ENCODE measurements around the gene ATG4C.
"Not testable (repeated sequence)": the region's sequence is repeated elsewhere in the genome, so short reads cannot be mapped to it uniquely, and the experiment has no call there.

Gene ATG4C

DNA sequence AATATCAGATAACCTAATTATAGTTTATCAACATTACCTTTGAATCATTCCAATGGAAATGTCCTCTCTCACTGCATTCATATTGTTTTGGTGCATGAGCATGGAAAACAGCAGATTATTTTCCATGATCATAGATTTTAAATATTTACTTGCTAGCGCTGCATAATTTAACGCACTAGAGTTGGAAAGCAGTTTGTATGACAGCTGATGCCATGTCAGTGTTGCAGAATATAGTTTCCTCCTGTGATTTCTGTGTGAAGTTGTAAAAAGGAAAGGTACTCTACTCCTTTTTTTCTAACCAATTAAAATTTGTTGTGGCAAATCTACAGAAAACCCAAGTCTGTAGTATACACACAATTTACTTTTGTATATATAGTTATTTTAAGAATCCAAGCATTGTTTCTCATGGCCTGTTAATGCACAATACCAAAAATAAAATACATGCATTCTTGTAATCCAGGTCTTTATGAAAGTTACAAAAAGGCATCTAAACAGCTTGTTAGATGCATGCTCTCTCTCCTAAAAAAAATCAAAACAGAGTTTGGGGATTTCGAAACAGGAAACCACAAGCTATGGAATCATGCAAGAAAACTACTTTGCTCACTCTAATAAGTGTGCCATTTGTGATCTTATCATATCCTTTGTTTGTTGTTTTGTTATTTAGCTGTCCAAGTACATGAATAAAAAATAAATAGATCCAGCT, 1.9 kb upstream of the ATG4C start:
- ChIA-PET POLR2A (no interaction called here), CTCF (no interaction called here)
- DNase-seq (ENCODE audit: extremely low spot score), result no peak
- no peak for TF ChIP-seq NFRKB (IDR thresholded peaks at IDR 0.05)
- no peak for TF ChIP-seq ZNF384 (IDR thresholded peaks at IDR 0.05)
- no peak for TF ChIP-seq SUZ12 (IDR thresholded peaks at IDR 0.05)

DNA sequence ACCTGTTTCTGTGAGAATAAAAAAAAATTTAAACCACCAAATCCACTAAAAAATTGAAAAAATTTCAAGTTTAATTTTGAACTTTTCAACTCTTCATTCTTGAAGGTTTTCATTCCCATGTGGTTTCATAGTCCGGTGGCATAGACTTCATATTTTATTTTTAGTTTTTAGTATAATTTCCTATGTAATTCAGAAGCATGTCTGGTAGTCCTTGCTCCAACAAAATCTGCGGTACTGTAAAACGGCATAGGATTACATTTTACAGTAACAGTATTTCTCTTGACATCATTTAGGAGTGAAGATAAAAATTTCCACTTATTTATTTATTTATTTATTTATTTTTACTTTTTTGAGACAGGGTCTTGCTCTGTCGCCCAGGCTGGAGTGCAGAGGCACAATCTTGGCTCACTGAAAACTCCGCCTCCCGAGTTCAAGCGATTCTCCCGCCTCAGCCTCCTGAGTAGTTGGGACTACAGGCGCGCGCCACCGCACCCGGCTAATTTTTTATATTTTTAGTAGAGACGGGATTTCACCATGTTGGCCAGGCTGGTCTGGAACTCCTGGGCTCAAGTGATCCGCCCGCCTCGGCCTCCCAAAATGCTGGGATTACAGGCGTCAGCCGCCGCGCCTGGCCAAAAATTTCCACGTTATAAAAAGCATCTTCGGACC, 1.3 kb upstream of the ATG4C start:
- CTCF ChIA-PET; DNase-seq (ENCODE audit: extremely low spot score); POLR2A ChIA-PET: not testable (repeated sequence)

DNA sequence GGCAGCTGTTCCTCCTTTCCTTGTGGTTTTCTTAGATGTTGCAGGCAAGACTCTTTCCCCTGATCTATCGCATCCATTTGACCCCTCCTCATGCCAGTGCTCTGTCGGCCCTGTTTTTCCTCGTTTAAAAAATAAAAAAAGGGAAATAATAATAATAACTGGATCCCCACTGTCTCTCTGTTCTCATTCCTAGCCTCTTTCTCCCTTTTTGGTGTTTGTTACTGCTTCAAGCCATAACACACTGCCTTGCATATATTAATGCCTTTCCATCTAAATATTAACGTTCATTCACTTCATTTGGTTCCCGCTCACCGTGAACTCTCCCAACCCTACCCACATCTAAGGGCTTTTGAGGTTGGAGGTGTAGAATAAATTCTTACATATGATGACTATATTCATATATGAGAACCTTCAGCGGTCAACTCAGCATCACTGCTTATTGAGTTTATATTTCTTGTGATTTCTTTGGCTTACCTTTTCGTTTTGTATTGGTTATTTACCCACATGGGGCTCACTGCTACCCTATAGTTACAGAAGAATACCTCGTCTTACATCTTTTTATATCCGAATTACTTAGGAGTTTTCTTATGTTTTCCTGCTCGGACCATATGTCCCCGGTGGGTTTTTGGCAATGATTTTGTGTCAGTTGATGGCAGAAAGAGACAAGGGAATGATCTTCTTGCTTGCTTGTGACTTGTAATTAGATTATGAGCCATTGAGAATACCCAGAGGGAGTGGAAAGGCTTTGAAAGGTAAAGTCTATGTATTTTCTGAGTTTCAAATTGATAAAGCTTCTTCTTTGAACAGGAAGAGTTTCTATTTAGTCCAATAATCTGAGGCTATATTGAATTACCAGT, 805 bp downstream of the ATG4C start:
- CTCF ChIA-PET, result no interaction called here
- no peak for DNase-seq (ENCODE audit: extremely low spot score)
- POLR2A ChIA-PET, result interaction anchor here (0.6 to 0.9 kb wide), 2 partner anchors 13 to 22 kb away, joined by 3 read pairs; no protein-coding TSS in a partner anchor
- TF ChIP-seq ELF4 (IDR thresholded peaks at IDR 0.05) (no peak), NFRKB (IDR thresholded peaks at IDR 0.05) (no peak), TARDBP (IDR thresholded peaks at IDR 0.05) (no peak), BHLHE40 (IDR thresholded peaks at IDR 0.05; ENCODE audit: borderline replicate concordance) (no peak), FOXK2 (IDR thresholded peaks at IDR 0.05) (no peak), CTBP1 (IDR thresholded peaks at IDR 0.05; ENCODE audit: borderline replicate concordance) (no peak), SP1 (IDR thresholded peaks at IDR 0.05) (no peak), FOXM1 (IDR thresholded peaks at IDR 0.05; ENCODE audit: borderline replicate concordance) (no peak), ARNT (IDR thresholded peaks at IDR 0.05) (no peak), ZNF384 (IDR thresholded peaks at IDR 0.05) (no peak), FOXA1 (IDR thresholded peaks at IDR 0.05) (no peak), SUZ12 (IDR thresholded peaks at IDR 0.05) (no peak), HDGF (IDR thresholded peaks at IDR 0.05; ENCODE audit: borderline replicate concordance) (no peak)
- TF ChIP-seq, protein P1, sequence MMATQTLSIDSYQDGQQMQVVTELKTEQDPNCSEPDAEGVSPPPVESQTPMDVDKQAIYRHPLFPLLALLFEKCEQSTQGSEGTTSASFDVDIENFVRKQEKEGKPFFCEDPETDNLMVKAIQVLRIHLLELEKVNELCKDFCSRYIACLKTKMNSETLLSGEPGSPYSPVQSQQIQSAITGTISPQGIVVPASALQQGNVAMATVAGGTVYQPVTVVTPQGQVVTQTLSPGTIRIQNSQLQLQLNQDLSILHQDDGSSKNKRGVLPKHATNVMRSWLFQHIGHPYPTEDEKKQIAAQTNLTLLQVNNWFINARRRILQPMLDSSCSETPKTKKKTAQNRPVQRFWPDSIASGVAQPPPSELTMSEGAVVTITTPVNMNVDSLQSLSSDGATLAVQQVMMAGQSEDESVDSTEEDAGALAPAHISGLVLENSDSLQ (IDR thresholded peaks at IDR 0.05), result no peak

DNA sequence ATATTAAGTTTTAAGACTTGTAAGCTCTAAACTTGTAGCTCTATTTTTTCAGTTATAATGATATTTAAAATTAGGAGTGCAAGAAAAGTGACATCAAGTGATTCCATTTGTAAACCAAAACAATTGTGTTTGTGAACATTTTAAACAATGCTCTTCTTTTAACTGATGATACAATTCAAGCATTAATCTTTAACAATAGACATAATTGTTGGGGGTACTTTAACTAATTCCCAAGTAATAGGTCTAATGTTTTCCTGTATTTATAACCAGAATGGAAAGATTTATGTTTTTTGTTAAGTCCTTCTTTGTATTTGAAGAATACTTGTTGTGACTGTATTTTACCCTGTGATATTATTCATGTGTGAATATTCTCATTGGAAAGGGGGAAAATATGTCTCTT, 6.8 kb downstream of the ATG4C start:
- ChIA-PET POLR2A (no interaction called here), CTCF (no interaction called here)
- DNase-seq (ENCODE audit: extremely low spot score), result no peak
- TF ChIP-seq SUZ12 (IDR thresholded peaks at IDR 0.05) (no peak), BHLHE40 (IDR thresholded peaks at IDR 0.05; ENCODE audit: borderline replicate concordance) (no peak), SP1 (IDR thresholded peaks at IDR 0.05) (no peak), L3MBTL2 (conservative IDR thresholded peaks at IDR 0.05) (no peak), ARNT (IDR thresholded peaks at IDR 0.05) (no peak), ELF4 (IDR thresholded peaks at IDR 0.05) (no peak), FOXK2 (IDR thresholded peaks at IDR 0.05) (no peak), ZNF384 (IDR thresholded peaks at IDR 0.05) (no peak), FOXM1 (IDR thresholded peaks at IDR 0.05; ENCODE audit: borderline replicate concordance) (no peak), NFRKB (IDR thresholded peaks at IDR 0.05) (no peak), CTBP1 (IDR thresholded peaks at IDR 0.05; ENCODE audit: borderline replicate concordance) (no peak), LEF1 (IDR thresholded peaks at IDR 0.05; ENCODE audit: borderline replicate concordance) (no peak), HDGF (IDR thresholded peaks at IDR 0.05; ENCODE audit: borderline replicate concordance) (no peak), FOXA1 (IDR thresholded peaks at IDR 0.05) (no peak), TARDBP (IDR thresholded peaks at IDR 0.05) (no peak)
- TF ChIP-seq, protein P1 (IDR thresholded peaks at IDR 0.05), result no peak

DNA sequence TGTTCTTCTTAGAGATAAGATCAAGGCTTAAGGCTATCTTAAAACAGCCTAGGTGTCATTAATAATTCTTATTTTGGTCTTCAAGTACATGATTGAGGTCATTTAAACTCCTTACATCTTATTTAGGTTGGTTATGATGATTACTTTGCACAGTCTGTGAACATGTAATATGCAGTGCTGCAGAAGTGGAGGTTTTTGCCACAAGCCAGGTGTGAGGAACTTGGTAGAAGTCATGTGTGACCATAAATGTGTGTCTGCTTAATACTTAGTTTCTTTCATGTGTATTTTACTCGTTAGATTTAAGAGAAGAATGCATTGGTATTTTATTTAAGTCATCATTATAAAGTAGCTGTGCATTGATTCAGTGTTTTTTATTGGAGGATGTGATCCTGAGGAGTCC, 10.1 kb downstream of the ATG4C start:
- ChIA-PET CTCF (no interaction called here), POLR2A (no interaction called here)
- DNase-seq (ENCODE audit: extremely low spot score), result no peak
- TF ChIP-seq, protein P1 (IDR thresholded peaks at IDR 0.05), result no peak
- TF ChIP-seq SP1 (IDR thresholded peaks at IDR 0.05) (no peak), HDGF (IDR thresholded peaks at IDR 0.05; ENCODE audit: borderline replicate concordance) (no peak), ARNT (IDR thresholded peaks at IDR 0.05) (no peak), BHLHE40 (IDR thresholded peaks at IDR 0.05; ENCODE audit: borderline replicate concordance) (no peak), L3MBTL2 (conservative IDR thresholded peaks at IDR 0.05) (no peak), TARDBP (IDR thresholded peaks at IDR 0.05) (no peak), FOXM1 (IDR thresholded peaks at IDR 0.05; ENCODE audit: borderline replicate concordance) (no peak), NFRKB (IDR thresholded peaks at IDR 0.05) (no peak), CTBP1 (IDR thresholded peaks at IDR 0.05; ENCODE audit: borderline replicate concordance) (no peak), SUZ12 (IDR thresholded peaks at IDR 0.05) (no peak), LEF1 (IDR thresholded peaks at IDR 0.05; ENCODE audit: borderline replicate concordance) (no peak), FOXK2 (IDR thresholded peaks at IDR 0.05) (no peak), ELF4 (IDR thresholded peaks at IDR 0.05) (no peak), ZNF384 (IDR thresholded peaks at IDR 0.05) (no peak), FOXA1 (IDR thresholded peaks at IDR 0.05) (no peak)

DNA sequence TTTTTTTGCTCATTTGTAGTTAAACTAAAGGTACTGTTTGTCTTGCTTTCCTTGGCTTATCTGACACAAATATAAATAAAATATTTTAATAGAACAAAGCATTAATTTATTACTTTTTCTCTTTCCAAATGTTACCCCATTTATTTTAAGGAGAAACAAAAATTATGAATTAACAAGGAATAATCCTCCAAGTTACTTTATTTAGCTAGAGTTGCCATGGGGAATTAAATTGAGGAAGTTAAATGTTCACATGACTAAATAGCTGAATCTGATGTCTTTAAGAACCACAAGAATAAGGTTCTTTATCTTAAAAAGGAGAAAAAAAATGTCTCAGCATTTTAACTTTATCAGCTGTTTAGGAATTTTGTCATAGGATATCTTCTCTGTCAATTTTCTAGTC, 12.3 kb downstream of the ATG4C start:
- POLR2A ChIA-PET, result no interaction called here
- CTCF ChIA-PET, result no interaction called here
- TF ChIP-seq FOXA1 (IDR thresholded peaks at IDR 0.05) (no peak), CTBP1 (IDR thresholded peaks at IDR 0.05; ENCODE audit: borderline replicate concordance) (no peak), FOXM1 (IDR thresholded peaks at IDR 0.05; ENCODE audit: borderline replicate concordance) (no peak), ELF4 (IDR thresholded peaks at IDR 0.05) (no peak), LEF1 (IDR thresholded peaks at IDR 0.05; ENCODE audit: borderline replicate concordance) (no peak), TARDBP (IDR thresholded peaks at IDR 0.05) (no peak), ARNT (IDR thresholded peaks at IDR 0.05) (no peak), BHLHE40 (IDR thresholded peaks at IDR 0.05; ENCODE audit: borderline replicate concordance) (no peak), FOXK2 (IDR thresholded peaks at IDR 0.05) (no peak), ZNF384 (IDR thresholded peaks at IDR 0.05) (no peak), SP1 (IDR thresholded peaks at IDR 0.05) (no peak), L3MBTL2 (conservative IDR thresholded peaks at IDR 0.05) (no peak), SUZ12 (IDR thresholded peaks at IDR 0.05) (no peak), HDGF (IDR thresholded peaks at IDR 0.05; ENCODE audit: borderline replicate concordance) (no peak), NFRKB (IDR thresholded peaks at IDR 0.05) (no peak)
- TF ChIP-seq, protein P1 (IDR thresholded peaks at IDR 0.05), result no peak
- no peak for DNase-seq (ENCODE audit: extremely low spot score)
